GM13976 (cell line): ENCODE data around the gene CIB4.

Source experiments
- DNase-seq: peaks from one replicate; pipeline ENCODE4 v3.0.0; 2012; ENCODE audit warnings: low spot score
- in situ Hi-C: fragments of 300-500 bp; cut with MboI; formaldehyde crosslinking; loops from one replicate; pipeline ENCODE4 v1.12.0; 2022; ENCODE audit warnings: low sequenced_read_pairs, mixed read lengths, inconsistent platforms; ENCODE audit not compliant: unreplicated experiment
- TF ChIP-seq, protein P1 (sequence below): IDR thresholded peaks from 2 replicates; pipeline ENCODE4 v1.5.1; 2012; ENCODE audit warnings: borderline replicate concordance, mild to moderate bottlenecking; ENCODE audit not compliant: insufficient read depth; ENCODE audit errors: extremely low read depth, missing control alignments, control extremely low read depth

Gene CIB4

DNA sequence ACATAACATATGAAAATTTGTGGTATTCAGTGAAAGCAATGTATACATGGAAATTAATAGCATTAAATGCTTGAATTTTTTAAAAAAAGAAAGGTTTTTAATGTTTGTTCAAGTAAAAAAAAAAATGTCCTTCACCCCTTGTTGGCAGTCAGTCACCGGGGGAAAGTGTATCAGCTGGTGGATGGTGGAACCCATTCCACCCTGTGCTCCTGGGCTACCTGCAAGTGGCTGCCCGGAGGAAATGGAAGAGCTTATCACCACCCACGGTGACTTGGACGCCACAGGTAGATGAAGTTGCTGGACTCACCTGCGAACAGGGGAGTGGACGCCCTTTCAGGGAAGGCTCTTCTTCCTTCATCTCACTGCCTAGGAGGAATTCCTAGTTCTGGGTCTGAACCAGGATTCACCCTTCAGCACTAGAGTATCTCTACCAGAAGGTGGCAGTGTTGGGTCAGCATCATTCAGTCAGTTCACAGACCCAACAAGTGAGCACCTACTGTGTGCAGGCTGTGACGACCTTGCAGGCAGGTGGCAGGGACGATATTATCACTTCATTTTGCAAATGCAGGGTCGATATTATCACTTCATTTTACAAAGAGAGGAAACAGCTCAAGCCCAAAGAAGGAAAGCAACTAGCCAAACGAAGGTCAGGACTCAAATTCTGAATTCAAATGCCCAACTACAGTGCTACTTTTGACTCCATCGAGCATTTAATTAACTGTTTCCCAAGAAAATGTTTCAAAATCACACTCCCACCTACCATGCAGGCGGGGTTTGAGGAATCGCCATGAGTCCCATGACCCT lies 35.8 kb downstream of the CIB4 start:
- TF ChIP-seq, protein P1, sequence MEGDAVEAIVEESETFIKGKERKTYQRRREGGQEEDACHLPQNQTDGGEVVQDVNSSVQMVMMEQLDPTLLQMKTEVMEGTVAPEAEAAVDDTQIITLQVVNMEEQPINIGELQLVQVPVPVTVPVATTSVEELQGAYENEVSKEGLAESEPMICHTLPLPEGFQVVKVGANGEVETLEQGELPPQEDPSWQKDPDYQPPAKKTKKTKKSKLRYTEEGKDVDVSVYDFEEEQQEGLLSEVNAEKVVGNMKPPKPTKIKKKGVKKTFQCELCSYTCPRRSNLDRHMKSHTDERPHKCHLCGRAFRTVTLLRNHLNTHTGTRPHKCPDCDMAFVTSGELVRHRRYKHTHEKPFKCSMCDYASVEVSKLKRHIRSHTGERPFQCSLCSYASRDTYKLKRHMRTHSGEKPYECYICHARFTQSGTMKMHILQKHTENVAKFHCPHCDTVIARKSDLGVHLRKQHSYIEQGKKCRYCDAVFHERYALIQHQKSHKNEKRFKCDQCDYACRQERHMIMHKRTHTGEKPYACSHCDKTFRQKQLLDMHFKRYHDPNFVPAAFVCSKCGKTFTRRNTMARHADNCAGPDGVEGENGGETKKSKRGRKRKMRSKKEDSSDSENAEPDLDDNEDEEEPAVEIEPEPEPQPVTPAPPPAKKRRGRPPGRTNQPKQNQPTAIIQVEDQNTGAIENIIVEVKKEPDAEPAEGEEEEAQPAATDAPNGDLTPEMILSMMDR: peak; percentile 75
- DNase-seq: peak; percentile 68
- in situ Hi-C loops: loop anchor here (10.0 kb wide), 1 partner anchor 139 kb away; no protein-coding TSS in a partner anchor

DNA sequence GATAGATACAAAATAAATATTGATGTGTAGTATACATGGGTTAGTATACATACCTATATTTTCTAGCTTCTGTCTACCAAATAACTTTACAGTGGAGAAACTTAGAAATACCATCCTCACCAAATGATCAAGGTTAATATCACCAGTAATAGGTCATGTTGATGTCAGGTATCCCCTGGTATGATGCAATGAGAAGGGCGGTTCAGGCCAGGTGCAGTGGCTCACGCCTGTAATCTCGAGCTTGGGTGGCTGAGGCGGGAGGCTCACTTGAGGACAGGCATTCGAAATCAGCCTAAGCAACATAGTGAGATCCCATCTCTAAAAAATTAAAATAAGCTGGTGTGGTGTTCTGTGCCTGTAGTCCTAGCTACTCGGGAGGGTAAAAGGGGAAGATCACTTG lies 38.6 kb downstream of the CIB4 start:
- TF ChIP-seq, protein P1: no peak
- DNase-seq: no peak
- in situ Hi-C loops: loop anchor here (10.0 kb wide), 1 partner anchor 142 kb away; no protein-coding TSS in a partner anchor

DNA sequence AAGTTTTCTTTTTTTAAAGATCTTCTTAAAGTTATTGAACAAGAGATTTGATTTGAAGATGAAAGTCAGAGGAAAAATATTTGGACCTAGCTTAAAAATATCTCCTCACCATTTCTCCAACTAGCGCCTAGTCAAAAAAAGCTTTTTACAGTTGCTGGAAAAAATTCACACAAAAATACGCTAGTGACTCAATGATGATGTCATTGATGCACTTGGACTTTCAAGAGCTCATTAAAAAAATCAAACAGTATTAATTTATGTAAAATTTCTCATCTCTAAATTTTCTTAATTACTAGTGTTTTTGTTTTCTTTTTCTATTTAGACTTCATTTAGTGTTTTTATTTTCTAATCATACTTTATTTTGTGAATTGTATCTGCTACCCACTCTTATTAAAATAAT lies 41.8 kb downstream of the CIB4 start:
- in situ Hi-C loops: no loop called here
- DNase-seq: no peak
- TF ChIP-seq, protein P1: no peak

DNA sequence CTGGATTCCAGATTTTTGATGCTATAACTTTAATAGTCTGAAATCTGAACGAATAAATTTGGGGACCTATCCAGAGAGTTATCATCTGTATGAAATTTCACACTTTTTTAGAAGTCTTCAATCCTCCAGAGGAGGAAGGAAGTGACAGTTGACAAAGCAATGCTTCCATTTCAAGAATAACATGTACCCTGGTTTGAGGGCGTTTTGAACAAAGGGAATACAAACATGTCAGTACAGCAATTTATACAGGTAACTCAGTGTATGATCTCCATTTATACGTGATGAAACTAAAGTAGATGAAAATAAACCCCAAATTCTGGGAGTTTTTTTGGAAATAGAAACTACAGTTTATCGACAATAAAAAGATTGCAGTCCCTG lies 42.2 kb downstream of the CIB4 start:
- in situ Hi-C loops: no loop called here
- DNase-seq: no peak
- TF ChIP-seq, protein P1: no peak

DNA sequence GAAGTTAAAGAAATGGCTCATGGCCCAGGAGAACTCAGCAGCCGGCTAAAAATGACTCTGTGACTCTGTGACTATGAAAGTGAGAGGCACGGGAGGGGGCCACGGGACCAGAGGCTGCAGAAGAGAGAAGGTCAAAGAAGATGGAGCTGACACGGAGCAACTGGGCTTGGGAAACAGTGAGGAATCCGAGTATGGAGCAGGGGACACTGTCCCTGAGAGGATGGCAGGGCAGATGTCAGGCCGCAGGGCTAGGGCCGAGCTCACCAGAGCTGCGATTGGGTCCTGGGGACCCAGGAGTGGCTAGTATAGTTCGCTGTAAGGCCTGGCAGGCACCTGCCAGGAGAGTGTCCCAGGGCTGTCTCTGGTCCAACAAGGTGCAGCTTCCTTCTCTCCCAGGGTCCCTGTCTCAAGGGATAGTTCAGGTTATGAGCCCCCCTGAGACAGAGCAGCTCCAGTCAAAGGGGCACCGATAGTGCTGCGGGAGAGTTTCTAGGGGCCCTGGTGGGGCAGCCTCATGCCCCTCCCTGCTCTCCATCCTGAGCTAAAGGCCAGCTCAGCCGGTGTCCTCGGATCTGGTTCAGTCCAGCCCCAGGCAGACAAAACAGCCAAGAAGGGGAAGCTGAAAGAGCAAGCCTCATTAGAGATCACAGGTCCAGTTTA lies 42.7 kb downstream of the CIB4 start:
- TF ChIP-seq, protein P1: no peak
- DNase-seq: no peak
- in situ Hi-C loops: no loop called here

DNA sequence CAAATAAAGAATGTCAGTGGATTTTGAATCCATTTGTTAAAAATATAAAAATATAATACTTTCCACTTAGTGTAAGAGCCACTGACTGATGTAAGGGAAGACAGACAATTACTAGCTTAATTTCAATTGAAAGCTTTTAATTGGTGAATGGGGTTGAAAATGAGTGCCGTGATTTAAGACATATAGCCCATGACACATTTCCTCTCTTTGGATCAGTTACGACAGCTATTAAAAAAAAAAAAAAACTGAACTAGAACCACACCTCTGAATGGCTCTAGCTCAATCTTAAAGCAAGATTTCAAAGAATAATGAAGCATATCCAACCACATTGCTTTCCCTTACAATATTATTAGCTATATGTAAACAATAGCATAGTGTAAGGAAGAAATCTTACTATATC lies 44.0 kb downstream of the CIB4 start:
- in situ Hi-C loops: no loop called here
- TF ChIP-seq, protein P1: no peak
- no peak for DNase-seq
